ENCODE results near the gene CLCN6.

DNA sequence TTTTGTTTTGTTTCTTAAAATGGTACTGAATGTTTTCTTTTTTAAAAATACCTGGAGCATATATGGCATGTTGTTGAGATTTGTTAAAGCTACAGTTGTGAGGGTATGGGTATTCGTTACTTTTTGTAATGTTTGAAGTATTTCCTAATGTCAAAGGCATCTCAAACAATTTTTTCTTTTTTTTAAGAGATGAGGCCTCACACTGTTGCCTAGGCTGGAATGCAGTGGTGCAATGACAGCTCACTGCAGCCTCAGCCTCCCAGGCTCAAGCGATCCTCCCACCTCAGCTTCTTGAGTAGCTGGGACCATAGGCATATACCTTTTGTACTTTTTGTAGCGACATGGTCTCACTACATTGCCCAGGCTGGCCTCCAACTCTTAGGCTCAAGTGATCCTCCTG lies 16.1 kb downstream of the CLCN6 start:
- TF ChIP-seq TEAD4 (IDR thresholded peaks at IDR 0.05) (no peak), YY1 (IDR thresholded peaks at IDR 0.05; ENCODE audit: low read depth) (no peak), EGR1 (IDR thresholded peaks at IDR 0.05) (no peak), EP300 (IDR thresholded peaks at IDR 0.05; ENCODE audit: borderline replicate concordance) (no peak), CREB1 (IDR thresholded peaks at IDR 0.05; ENCODE audit: low read depth) (no peak), TAF1 (IDR thresholded peaks at IDR 0.05; ENCODE audit: low read depth) (no peak), FOXM1 (IDR thresholded peaks at IDR 0.05; ENCODE audit: borderline replicate concordance, low read depth) (no peak), CEBPB (IDR thresholded peaks at IDR 0.05) (no peak), RAD21 (IDR thresholded peaks at IDR 0.05; ENCODE audit: low read depth) (no peak), ZBTB7A (IDR thresholded peaks at IDR 0.05; ENCODE audit: low read depth) (no peak)
- TF ChIP-seq, protein P1, sequence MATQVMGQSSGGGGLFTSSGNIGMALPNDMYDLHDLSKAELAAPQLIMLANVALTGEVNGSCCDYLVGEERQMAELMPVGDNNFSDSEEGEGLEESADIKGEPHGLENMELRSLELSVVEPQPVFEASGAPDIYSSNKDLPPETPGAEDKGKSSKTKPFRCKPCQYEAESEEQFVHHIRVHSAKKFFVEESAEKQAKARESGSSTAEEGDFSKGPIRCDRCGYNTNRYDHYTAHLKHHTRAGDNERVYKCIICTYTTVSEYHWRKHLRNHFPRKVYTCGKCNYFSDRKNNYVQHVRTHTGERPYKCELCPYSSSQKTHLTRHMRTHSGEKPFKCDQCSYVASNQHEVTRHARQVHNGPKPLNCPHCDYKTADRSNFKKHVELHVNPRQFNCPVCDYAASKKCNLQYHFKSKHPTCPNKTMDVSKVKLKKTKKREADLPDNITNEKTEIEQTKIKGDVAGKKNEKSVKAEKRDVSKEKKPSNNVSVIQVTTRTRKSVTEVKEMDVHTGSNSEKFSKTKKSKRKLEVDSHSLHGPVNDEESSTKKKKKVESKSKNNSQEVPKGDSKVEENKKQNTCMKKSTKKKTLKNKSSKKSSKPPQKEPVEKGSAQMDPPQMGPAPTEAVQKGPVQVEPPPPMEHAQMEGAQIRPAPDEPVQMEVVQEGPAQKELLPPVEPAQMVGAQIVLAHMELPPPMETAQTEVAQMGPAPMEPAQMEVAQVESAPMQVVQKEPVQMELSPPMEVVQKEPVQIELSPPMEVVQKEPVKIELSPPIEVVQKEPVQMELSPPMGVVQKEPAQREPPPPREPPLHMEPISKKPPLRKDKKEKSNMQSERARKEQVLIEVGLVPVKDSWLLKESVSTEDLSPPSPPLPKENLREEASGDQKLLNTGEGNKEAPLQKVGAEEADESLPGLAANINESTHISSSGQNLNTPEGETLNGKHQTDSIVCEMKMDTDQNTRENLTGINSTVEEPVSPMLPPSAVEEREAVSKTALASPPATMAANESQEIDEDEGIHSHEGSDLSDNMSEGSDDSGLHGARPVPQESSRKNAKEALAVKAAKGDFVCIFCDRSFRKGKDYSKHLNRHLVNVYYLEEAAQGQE (IDR thresholded peaks at IDR 0.05; ENCODE audit: low read depth) = no peak
- TF ChIP-seq, protein P2, sequence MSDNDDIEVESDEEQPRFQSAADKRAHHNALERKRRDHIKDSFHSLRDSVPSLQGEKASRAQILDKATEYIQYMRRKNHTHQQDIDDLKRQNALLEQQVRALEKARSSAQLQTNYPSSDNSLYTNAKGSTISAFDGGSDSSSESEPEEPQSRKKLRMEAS (IDR thresholded peaks at IDR 0.05) = no peak
- TF ChIP-seq, protein P3, sequence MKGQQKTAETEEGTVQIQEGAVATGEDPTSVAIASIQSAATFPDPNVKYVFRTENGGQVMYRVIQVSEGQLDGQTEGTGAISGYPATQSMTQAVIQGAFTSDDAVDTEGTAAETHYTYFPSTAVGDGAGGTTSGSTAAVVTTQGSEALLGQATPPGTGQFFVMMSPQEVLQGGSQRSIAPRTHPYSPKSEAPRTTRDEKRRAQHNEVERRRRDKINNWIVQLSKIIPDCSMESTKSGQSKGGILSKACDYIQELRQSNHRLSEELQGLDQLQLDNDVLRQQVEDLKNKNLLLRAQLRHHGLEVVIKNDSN (IDR thresholded peaks at IDR 0.05) = no peak

Data from Ishikawa (cell line).